Neural cell (in vitro differentiated cells): ENCODE measurements around the gene GJB2. TPM values are rescaled to one million over a fixed set of nuclear protein-coding genes. Genes with fewer than 3 reads are reported as not detected.

Experiments
- H2AFZ ChIP-seq: fragments of 200-600, 300-800 bp; sonication (generic), shearing (Covaris generic); 2 replicates; pipeline ENCODE4 v1.6.0; 2014; ENCODE audit warnings: low read depth, mild to moderate bottlenecking, antibody characterized with exemption, low read length, moderate library complexity
- H3F3A ChIP-seq: fragments of 200-600 bp; shearing (Covaris generic); 2 replicates; pipeline ENCODE4 v1.6.1; 2016; ENCODE audit warnings: mild to moderate bottlenecking, moderate library complexity, mixed read lengths, antibody characterized with exemption, low read length; ENCODE audit not compliant: insufficient read depth, poor library complexity, severe bottlenecking
- H3K27ac ChIP-seq: fragments of 200-600, 300-800 bp; sonication (generic), shearing (Covaris generic); 2 replicates; pipeline ENCODE4 v1.5.1; 2014; ENCODE audit warnings: mild to moderate bottlenecking, low read length, moderate library complexity
- H3K27me3 ChIP-seq: fragments of 300-800, 200-600 bp; sonication (generic), shearing (Covaris generic); 2 replicates; pipeline ENCODE4 v1.6.0; 2014; ENCODE audit warnings: mild to moderate bottlenecking, low read depth, low read length, moderate library complexity; ENCODE audit not compliant: insufficient read depth
- H3K36me3 ChIP-seq: fragments of 300-800, 200-600 bp; sonication (generic), shearing (Covaris generic); 2 replicates; pipeline ENCODE4 v1.5.1; 2014; ENCODE audit warnings: mild to moderate bottlenecking, antibody characterized with exemption, low read length, moderate library complexity; ENCODE audit not compliant: insufficient read depth
- H3K4me2 ChIP-seq: fragments of 300-800, 200-600 bp; sonication (generic), shearing (Covaris generic); 2 replicates; pipeline ENCODE4 v1.6.0; 2014; ENCODE audit warnings: mild to moderate bottlenecking, low read length
- H3K4me3 ChIP-seq: fragments of 300-800, 200-600 bp; sonication (generic), shearing (Covaris generic); 2 replicates; pipeline ENCODE4 v1.5.1; 2014; ENCODE audit warnings: mild to moderate bottlenecking, low read length, moderate library complexity
- H3K79me2 ChIP-seq: fragments of 200-600 bp; shearing (Covaris generic); replicated peaks from 2 replicates; pipeline ENCODE4 v1.6.0; 2014; ENCODE audit warnings: mild to moderate bottlenecking, low read length, moderate library complexity; ENCODE audit not compliant: insufficient read depth
- H3K9ac ChIP-seq: fragments of 300-800, 200-600 bp; sonication (generic), shearing (Covaris generic); 2 replicates; pipeline ENCODE4 v1.6.1; 2016; ENCODE audit warnings: mild to moderate bottlenecking, low read length, mixed read lengths
- H3K9me2 ChIP-seq: fragments of 200-600 bp; shearing (Covaris generic); 2 replicates; pipeline ENCODE4 v1.6.1; 2016; ENCODE audit warnings: mild to moderate bottlenecking, low read length, mixed read lengths; ENCODE audit not compliant: insufficient read depth
- H3K9me3 ChIP-seq: fragments of 200-600, 300-800 bp; sonication (generic), shearing (Covaris generic); 2 replicates; pipeline ENCODE4 v1.6.1; 2016; ENCODE audit warnings: mild to moderate bottlenecking, mixed run types, low read length, moderate library complexity, mixed read lengths
- H4K20me1 ChIP-seq: fragments of 200-600 bp; shearing (Covaris generic); 2 replicates; pipeline ENCODE4 v1.6.1; 2016; ENCODE audit warnings: mild to moderate bottlenecking, mixed run types; ENCODE audit not compliant: insufficient read depth
- CTCF ChIP-seq: fragments of 450-650 bp; IDR thresholded peaks from 2 replicates; pipeline ENCODE4 v1.5.1; 2014; ENCODE audit warnings: antibody characterized with exemption, mild to moderate bottlenecking, moderate library complexity; ENCODE audit not compliant: poor library complexity, severe bottlenecking
- EP300 ChIP-seq: fragments of 450-650 bp; conservative IDR thresholded peaks from 2 replicates; pipeline ENCODE4 v1.6.1; 2014; ENCODE audit warnings: antibody characterized with exemption, mild to moderate bottlenecking, moderate library complexity; ENCODE audit not compliant: poor library complexity, severe bottlenecking
- EZH2 ChIP-seq: fragments of 200-600, 300-800 bp; shearing (Covaris generic), sonication (generic); IDR thresholded peaks from 2 replicates; pipeline ENCODE4 v1.6.1; 2014; ENCODE audit warnings: antibody characterized with exemption, low read length, borderline replicate concordance, mild to moderate bottlenecking; ENCODE audit not compliant: insufficient read depth, poor library complexity, severe bottlenecking
- MXI1 ChIP-seq: fragments of 450-650 bp; conservative IDR thresholded peaks from 2 replicates; pipeline ENCODE4 v1.6.1; 2014; ENCODE audit warnings: antibody characterized with exemption, mild to moderate bottlenecking; ENCODE audit not compliant: poor library complexity, severe bottlenecking
- POLR2AphosphoS5 ChIP-seq: IDR thresholded peaks from 2 replicates; pipeline ENCODE4 v1.6.1; 2012
- RAD21 ChIP-seq: fragments of 450-650 bp; conservative IDR thresholded peaks from 2 replicates; pipeline ENCODE4 v1.6.1; 2014; ENCODE audit warnings: antibody characterized with exemption, mild to moderate bottlenecking, moderate library complexity
- REST ChIP-seq: IDR thresholded peaks from 2 replicates; pipeline ENCODE4 v1.6.1; 2012; ENCODE audit warnings: borderline replicate concordance
- SMC3 ChIP-seq: fragments of 450-650 bp; conservative IDR thresholded peaks from 2 replicates; pipeline ENCODE4 v1.6.1; 2014; ENCODE audit warnings: antibody characterized with exemption, mild to moderate bottlenecking, moderate library complexity; ENCODE audit not compliant: poor library complexity
- TAF1 ChIP-seq: IDR thresholded peaks from 2 replicates; pipeline ENCODE4 v1.6.1; 2012; ENCODE audit warnings: low read depth
- polyA plus RNA-seq: library from polyadenylated mRNA; depleted of rRNA; stranded (reverse); fragments of >200 nt; gene quantifications from 2 replicates; pipeline ENCODE4 v1.2.3, GENCODE V29; 2014

Gene GJB2
- polyA plus RNA-seq, 1 donor from 2014 or later: not detected

- TF ChIP-seq CTCF: no peak
- no peak for TF ChIP-seq MXI1
- no peak for TF ChIP-seq POLR2AphosphoS5
- no peak for TF ChIP-seq REST
- TF ChIP-seq TAF1: no peak
- no peak for TF ChIP-seq EP300
- TF ChIP-seq EZH2: no peak
- no peak for TF ChIP-seq SMC3
- no peak for TF ChIP-seq RAD21
- Histone ChIP-seq H4K20me1 (no peaks in the 10 kb centered on the region), H3K9me3 (no peaks in the 10 kb centered on the region), H3K27me3 (no peaks in the 10 kb centered on the region), H3K9me2 (no peaks in the 10 kb centered on the region), H3K27ac (no peak overlapping the region), H3F3A (no peaks in the 10 kb centered on the region), H3K9ac (no peak overlapping the region), H3K79me2 (no peaks in the 10 kb centered on the region), H3K4me2 (no peak overlapping the region), H3K36me3 (no peaks in the 10 kb centered on the region), H2AFZ (no peak overlapping the region), H3K4me3 (no peak overlapping the region)
These were observed 11.6 kb downstream of the GJB2 start for GRCh38 chr13:20181188-20181587.

- H2AFZ ChIP-seq: no peak overlapping the region
- H3K79me2 ChIP-seq: no peaks in the 10 kb centered on the region
- no peaks in the 10 kb centered on the region for H4K20me1 ChIP-seq
- no peak overlapping the region for H3K27ac ChIP-seq
- H3K4me3 ChIP-seq: no peak overlapping the region
- H3K36me3 ChIP-seq: no peaks in the 10 kb centered on the region
- no peak for TF ChIP-seq MXI1
- TF ChIP-seq SMC3: no peak
- TF ChIP-seq POLR2AphosphoS5: no peak
- TF ChIP-seq RAD21: no peak
- H3K27me3 ChIP-seq: no peaks in the 10 kb centered on the region
- H3K9me2 ChIP-seq: no peaks in the 10 kb centered on the region
- no peak overlapping the region for H3K9ac ChIP-seq
- no peak overlapping the region for H3K4me2 ChIP-seq
- H3K9me3 ChIP-seq: no peaks in the 10 kb centered on the region
- H3F3A ChIP-seq: no peaks in the 10 kb centered on the region
These were observed 14.6 kb downstream of the GJB2 start for GRCh38 chr13:20178156-20178555.
